Loucy (cell line): Measurements from ENCODE around the gene HACD4.

Experiments used
- H2AFZ ChIP-seq: fragments of 200-600 bp; sonication (generic); 2 replicates; pipeline ENCODE4 v1.6.0; 2016; ENCODE audit warnings: antibody characterized with exemption, mild to moderate bottlenecking, low read length, moderate library complexity
- H3F3A ChIP-seq: fragments of 200-600 bp; 2 replicates; pipeline ENCODE4 v1.6.0; 2016; ENCODE audit warnings: antibody characterized with exemption, low read depth, mild to moderate bottlenecking
- H3K27me3 ChIP-seq: fragments of 200-600 bp; sonication (generic); 2 replicates; pipeline ENCODE4 v1.6.1; 2014; ENCODE audit warnings: low read length, mild to moderate bottlenecking; ENCODE audit not compliant: insufficient read depth, poor library complexity, severe bottlenecking
- H3K36me3 ChIP-seq: fragments of 200-600 bp; sonication (generic); 2 replicates; pipeline ENCODE4 v1.6.1; 2016; ENCODE audit warnings: low read length; ENCODE audit not compliant: insufficient read depth
- H3K4me1 ChIP-seq: fragments of 200-600 bp; sonication (generic); 2 replicates; pipeline ENCODE4 v1.5.1; 2014; ENCODE audit warnings: low read length, mild to moderate bottlenecking; ENCODE audit not compliant: insufficient read depth, poor library complexity, severe bottlenecking
- H3K4me2 ChIP-seq: fragments of 200-600 bp; sonication (generic); 2 replicates; pipeline ENCODE4 v1.6.0; 2014; ENCODE audit warnings: antibody characterized with exemption, low read length, low read depth, mild to moderate bottlenecking; ENCODE audit not compliant: poor library complexity, severe bottlenecking
- H3K4me3 ChIP-seq: fragments of 200-600 bp; sonication (generic); 2 replicates; pipeline ENCODE4 v1.5.1; 2014; ENCODE audit warnings: low read length, mild to moderate bottlenecking, mixed read lengths; ENCODE audit not compliant: poor library complexity, severe bottlenecking
- H3K79me2 ChIP-seq: fragments of 200-600 bp; sonication (generic); 2 replicates; pipeline ENCODE4 v1.6.1; 2014; ENCODE audit warnings: low read length; ENCODE audit not compliant: insufficient read depth
- H3K9ac ChIP-seq: fragments of 200-600 bp; sonication (generic); 2 replicates; pipeline ENCODE4 v1.6.0; 2014; ENCODE audit warnings: mild to moderate bottlenecking, low read depth, low read length, moderate library complexity; ENCODE audit not compliant: poor library complexity, severe bottlenecking
- H3K9me2 ChIP-seq: fragments of 200-600 bp; sonication (generic); replicated peaks from 2 replicates; pipeline ENCODE4 v1.6.1; 2016; ENCODE audit warnings: low read depth, low read length, mixed read lengths
- H3K9me3 ChIP-seq: fragments of 200-600 bp; sonication (generic); 2 replicates; pipeline ENCODE4 v1.6.1; 2014; ENCODE audit warnings: mild to moderate bottlenecking, antibody characterized with exemption, low read length, low read depth; ENCODE audit not compliant: insufficient read depth
- H4K20me1 ChIP-seq: fragments of 200-600 bp; sonication (generic); 2 replicates; pipeline ENCODE4 v1.6.0; 2014; ENCODE audit warnings: antibody characterized with exemption, low read length, mild to moderate bottlenecking; ENCODE audit not compliant: insufficient read depth, poor library complexity, severe bottlenecking
- CTCF ChIP-seq: fragments of 200-600 bp; sonication (generic); conservative IDR thresholded peaks from 2 replicates; pipeline ENCODE4 v1.5.1; 2014; ENCODE audit warnings: mild to moderate bottlenecking, antibody characterized with exemption, low read length
- EZH2phosphoT487 ChIP-seq: fragments of 200-600 bp; IDR thresholded peaks from 2 replicates; pipeline ENCODE4 v1.6.1; 2018; ENCODE audit warnings: antibody characterized with exemption, mild to moderate bottlenecking, moderate library complexity, borderline replicate concordance

HACD4 gene

GRCh38 chr9:21027295-21027694 is 4.1 kb downstream of the HACD4 start:
- Histone ChIP-seq H3K4me1 (peaks cover 15% of the 10 kb centered on the region), H3K27me3 (no peaks in the 10 kb centered on the region), H3K36me3 (no peaks in the 10 kb centered on the region), H3K4me2 (no peak overlapping the region), H3K9me2 (no peaks in the 10 kb centered on the region), H3K79me2 (no peaks in the 10 kb centered on the region), H3K4me3 (no peak overlapping the region), H2AFZ (no peak overlapping the region), H4K20me1 (no peaks in the 10 kb centered on the region), H3F3A (peaks cover 4% of the 10 kb centered on the region; the same call in 1 of the 2 replicates), H3K9me3 (no peaks in the 10 kb centered on the region), H3K9ac (no peak overlapping the region)
- TF ChIP-seq EZH2phosphoT487 (no peak), CTCF (no peak)

GRCh38 chr9:21023861-21024260 is 7.6 kb downstream of the HACD4 start:
- no peaks in the 10 kb centered on the region for H3K36me3 ChIP-seq
- no peak overlapping the region for H3K9ac ChIP-seq
- no peak overlapping the region for H2AFZ ChIP-seq
- no peaks in the 10 kb centered on the region for H3K27me3 ChIP-seq
- H3K4me2 ChIP-seq, result no peak overlapping the region
- H3K9me2 ChIP-seq, result no peaks in the 10 kb centered on the region
- no peaks in the 10 kb centered on the region for H4K20me1 ChIP-seq
- H3K4me3 ChIP-seq, result no peak overlapping the region
- H3K79me2 ChIP-seq, result no peaks in the 10 kb centered on the region
- no peaks in the 10 kb centered on the region for H3K9me3 ChIP-seq
- no peak for TF ChIP-seq EZH2phosphoT487
- TF ChIP-seq CTCF, result no peak
- H3F3A ChIP-seq, result peaks cover 4% of the 10 kb centered on the region; the same call in 1 of the 2 replicates
- H3K4me1 ChIP-seq, result peaks cover 11% of the 10 kb centered on the region

- no peak for TF ChIP-seq EZH2phosphoT487
- no peak for TF ChIP-seq CTCF
- Histone ChIP-seq H3F3A (no peaks in the 10 kb centered on the region), H3K4me1 (no peaks in the 10 kb centered on the region), H4K20me1 (no peaks in the 10 kb centered on the region), H3K4me3 (no peak overlapping the region), H3K79me2 (no peaks in the 10 kb centered on the region), H3K27me3 (no peaks in the 10 kb centered on the region), H3K9me2 (no peaks in the 10 kb centered on the region), H3K9me3 (no peaks in the 10 kb centered on the region), H3K9ac (no peak overlapping the region), H2AFZ (no peak overlapping the region), H3K36me3 (no peaks in the 10 kb centered on the region), H3K4me2 (no peak overlapping the region)
Measured at GRCh38 chr9:21018177-21018576, 13.3 kb downstream of the HACD4 start.
